ENCODE data around the gene COLEC11.

The COLEC11 gene

DNA sequence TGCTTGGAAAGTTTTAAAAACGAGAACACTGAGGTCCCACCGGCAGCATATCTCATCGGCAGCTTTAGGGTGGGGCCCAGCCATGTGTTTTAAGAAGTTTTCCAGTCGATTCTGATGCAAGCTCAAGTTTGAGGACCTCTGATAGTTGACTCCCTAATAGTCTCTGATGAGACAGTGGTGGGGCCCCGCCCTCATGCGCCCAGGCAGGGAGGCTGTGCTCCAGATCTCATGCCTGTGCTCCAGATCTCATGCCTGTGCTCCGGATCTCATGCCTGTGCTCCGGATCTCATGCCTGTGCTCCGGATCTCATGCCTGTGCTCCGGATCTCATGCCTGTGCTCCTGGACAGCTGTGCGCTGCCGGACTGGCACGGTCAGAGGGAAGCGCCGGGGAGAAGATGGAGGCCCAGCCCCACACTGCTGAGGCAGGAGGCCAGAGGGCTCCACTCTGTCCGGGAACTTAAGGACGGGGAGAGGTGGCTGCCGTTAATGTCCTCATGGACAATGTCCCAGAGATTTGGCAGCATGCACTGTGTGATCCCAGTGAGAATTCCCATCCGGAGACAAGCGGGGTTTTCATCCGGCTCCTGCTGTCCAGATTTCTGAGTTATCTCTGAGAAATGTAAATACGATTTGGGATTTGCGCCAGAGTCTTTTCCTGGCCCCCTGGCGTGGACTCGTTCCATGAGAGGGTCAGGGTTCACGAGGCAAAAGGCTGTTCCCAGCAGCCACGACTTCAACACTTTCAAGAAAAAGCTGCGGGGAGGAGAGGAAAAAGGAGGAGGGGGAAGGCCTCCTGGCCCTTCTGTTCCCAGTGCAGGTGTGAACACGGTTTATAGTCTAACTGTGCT is 9.4 kb upstream of the COLEC11 start:
- DNase-seq (ENCODE audit: low read depth) = no peak

GRCh38 chr2:3586220-3586619 is 8.7 kb upstream of the COLEC11 start:
- DNase-seq (ENCODE audit: low read depth) = no peak

- DNase-seq (ENCODE audit: low read depth) = no peak
Measured at GRCh38 chr2:3587021-3587420, 7.9 kb upstream of the COLEC11 start.

DNA sequence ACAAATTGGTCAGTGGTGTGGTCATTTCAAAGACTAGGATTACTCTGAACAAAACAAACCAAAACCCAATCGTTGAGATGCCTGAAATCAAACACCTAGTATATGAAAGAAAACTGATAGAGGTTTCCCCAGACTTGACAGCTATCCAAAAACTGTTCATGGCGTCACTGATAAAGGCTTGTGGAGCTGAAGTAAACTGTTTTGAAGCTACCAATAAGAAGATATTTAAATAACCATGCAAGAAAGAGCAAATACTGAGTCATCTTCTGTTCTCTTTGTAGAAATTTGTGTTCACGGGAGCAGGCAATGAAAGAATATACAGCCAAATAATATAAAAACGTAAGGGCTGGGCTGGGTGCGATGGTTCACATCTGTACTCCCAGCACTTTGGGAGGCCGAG is 7.5 kb upstream of the COLEC11 start:
- DNase-seq (ENCODE audit: low read depth) = no peak

- no peak for DNase-seq (ENCODE audit: low read depth)
Measured at GRCh38 chr2:3588084-3588483, 6.8 kb upstream of the COLEC11 start.

- DNase-seq (ENCODE audit: low read depth) = no peak
Measured at GRCh38 chr2:3589086-3589485, 5.8 kb upstream of the COLEC11 start.

- DNase-seq (ENCODE audit: low read depth) = no peak
Measured at GRCh38 chr2:3595404-3595803, 492 bp downstream of the COLEC11 start.

GRCh38 chr2:3595985-3596384 is 1.1 kb downstream of the COLEC11 start:
- no peak for DNase-seq (ENCODE audit: low read depth)

DNA sequence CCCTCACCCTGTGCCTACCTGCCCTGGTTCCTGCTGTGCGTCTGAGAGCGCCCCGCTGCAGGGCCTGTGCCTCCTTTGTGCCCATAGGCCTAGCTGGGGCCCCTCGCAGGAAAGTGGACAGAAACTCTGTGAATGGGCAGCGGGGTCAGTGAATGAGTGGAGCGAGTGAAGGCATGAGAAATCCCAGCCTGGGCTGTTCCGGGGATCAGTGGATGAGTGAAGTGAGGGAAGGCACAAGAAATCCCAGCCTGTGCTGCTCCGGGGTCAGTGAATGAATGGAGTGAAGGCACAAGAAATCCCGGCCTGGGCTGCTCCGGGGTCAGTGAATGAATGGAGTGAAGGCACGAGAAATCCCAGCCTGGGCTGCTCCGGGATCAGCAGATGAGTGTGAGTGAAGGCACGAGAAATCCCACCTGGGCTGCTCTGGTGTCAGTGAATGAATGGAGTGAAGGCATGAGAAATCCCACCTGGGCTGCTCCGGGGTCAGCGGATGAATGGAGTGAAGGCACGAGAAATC is 2.0 kb downstream of the COLEC11 start:
- no peak for DNase-seq (ENCODE audit: low read depth)

DNA sequence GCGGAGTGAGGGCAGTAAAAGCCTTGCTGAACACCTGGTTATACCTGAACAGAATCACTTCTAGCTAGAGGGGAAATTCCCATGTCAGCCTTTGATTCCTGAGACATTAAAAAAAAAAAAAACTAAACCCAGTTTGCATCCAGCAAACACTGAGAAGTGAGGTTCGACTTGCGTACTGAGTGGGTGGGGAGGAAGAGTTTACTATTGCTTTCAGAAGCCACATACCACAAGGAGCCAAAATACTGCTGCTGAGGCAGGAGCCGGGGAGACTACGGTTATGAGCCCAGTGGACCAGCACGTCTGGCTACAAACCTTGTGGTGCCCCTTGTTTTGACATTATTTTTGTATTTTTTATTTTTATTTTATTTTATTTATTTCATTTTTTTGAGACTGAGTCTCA is 2.7 kb downstream of the COLEC11 start:
- no peak for DNase-seq (ENCODE audit: low read depth)

DNA sequence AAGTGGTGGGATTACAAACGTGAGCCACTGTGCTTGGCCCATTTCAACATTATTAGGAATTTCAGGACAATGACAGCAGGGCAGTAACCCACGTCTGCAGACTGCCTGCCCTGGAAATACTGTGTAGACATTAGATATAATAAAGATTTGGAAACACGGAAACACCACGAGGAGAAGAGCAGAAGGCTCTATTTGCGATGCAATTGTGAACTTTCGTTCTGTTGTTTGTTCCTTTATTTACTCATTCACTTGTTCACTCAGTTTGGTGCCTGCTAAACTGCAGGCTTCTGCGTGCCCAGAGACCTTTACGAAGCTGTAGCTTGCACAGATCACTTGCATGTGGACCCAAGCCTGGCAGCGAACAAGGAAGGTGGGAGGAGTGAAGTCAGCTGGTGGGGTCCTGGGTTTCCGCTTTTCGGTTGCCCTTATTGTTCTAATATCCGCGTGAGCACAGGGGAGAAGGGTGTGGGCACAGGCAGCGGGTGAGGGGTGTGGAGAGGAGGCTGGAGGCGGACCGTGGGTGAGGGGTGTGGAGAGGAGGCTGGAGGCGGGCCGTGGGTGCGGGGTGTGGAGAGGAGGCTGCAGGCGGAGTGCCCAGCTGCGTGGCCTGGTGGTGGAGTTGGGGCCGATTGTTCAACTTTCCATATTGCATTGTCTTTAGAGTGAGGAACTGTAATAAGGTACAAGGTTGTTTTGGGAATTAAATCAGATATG is 3.4 kb downstream of the COLEC11 start:
- no peak for DNase-seq (ENCODE audit: low read depth)

DNA sequence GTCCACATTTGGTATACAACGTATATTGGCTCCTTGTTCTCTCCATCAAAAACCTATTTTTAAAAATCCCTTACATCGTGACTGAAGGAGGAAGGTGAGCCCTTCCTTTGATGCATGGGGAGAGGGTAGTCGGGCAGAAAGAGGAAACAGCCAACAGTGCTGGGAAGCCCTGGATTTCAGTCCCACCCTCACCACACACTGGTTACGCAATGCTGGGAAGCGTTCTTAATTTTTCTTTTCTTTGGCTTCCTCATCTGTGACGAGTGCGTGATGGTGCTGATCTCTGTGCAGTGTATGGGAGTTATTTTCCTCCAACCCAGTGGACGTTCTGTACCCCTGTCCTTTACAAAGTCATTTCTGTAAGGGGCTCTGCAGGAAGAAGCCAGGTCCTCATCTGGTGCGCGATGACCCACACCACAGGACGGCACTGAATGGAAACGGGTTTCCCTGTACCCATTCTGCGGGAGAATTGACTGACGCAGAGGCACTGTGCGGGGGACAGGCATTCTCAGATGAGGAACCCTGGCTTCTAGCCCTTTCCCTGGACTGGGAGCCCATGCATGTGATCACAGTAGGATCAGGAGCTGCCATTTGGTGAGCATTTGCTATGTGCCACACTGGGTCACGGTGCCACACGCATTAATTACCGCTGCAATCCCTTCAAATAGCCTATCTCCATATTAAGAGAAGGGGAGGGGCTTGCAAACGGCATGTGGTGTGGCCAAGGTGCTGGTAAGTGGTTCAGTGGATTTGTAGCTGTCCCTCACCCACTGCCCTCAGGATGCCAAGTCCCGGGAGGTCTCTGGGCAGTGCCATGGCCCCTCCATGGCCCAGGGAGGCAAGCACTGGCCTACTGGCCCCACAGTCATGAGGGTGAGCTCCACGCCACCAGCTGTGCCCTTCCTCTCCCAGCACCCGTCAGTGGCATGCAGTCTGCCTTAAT is 4.3 kb downstream of the COLEC11 start:
- no peak for DNase-seq (ENCODE audit: low read depth)

DNA sequence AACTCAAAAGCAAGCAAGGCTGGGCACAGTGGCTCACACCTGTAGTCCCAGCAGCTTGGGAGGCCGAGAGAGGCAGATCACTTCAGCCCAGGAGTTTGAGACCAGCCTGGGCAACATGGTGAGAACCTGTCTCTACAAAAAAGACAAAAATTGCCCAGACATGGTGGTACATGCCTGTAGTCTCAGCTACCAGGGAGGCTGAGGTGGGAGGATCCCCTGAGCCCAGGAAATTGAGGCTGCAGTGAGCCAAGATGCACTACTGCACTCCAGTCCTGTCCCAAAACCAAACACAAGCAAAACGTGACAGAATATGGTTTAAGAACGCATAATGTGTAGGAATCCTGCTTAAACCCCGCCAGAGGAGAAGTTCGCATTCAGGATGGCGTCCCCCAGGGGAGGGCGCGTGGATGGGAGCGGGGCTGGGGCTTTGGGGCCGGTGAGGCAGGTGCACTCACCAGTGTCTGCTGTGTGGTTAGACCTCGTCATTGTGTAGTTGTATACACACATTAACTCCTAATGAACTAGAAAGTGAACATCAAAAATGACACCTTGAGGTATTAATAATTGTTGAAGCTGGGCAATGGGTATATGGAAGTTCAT is 5.4 kb downstream of the COLEC11 start:
- no peak for DNase-seq (ENCODE audit: low read depth)

- DNase-seq (ENCODE audit: low read depth) = no peak
Measured at GRCh38 chr2:3601561-3602271, 6.8 kb downstream of the COLEC11 start.

GRCh38 chr2:3602553-3603339 is 7.8 kb downstream of the COLEC11 start:
- no peak for DNase-seq (ENCODE audit: low read depth)

DNA sequence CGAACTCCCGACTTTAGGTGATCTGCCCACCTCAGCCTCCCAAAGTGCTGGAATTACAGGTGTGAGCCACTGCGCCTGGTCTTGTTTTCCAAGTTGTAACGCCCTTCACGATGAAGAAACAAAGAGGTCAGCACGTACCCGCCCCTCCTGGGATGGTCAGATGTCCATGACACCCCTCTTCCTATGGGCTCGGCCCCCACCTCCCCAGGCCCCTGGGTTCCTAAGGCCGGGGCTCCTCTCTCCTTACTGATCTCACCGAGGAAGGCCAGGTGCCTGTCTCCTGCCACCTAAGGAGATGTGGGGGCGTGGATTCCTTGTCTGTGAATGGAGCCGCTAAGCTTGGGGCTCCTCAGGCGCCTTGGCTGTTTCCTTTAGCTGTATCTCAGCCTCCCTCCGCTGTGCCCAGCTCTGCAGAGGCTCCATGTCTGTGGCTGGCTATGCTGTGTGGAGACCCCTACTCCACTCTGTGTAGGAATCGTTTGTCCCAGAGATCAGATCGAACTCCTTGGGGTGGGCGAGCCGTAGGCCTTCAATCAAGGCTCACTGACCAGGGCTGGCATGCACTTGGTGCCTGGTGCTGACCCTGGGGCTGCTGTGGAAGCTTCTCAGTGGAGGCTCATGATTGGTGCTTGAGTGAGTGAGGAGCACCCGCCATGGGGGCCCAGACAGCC is 8.8 kb downstream of the COLEC11 start:
- DNase-seq (ENCODE audit: low read depth) = no peak

DNA sequence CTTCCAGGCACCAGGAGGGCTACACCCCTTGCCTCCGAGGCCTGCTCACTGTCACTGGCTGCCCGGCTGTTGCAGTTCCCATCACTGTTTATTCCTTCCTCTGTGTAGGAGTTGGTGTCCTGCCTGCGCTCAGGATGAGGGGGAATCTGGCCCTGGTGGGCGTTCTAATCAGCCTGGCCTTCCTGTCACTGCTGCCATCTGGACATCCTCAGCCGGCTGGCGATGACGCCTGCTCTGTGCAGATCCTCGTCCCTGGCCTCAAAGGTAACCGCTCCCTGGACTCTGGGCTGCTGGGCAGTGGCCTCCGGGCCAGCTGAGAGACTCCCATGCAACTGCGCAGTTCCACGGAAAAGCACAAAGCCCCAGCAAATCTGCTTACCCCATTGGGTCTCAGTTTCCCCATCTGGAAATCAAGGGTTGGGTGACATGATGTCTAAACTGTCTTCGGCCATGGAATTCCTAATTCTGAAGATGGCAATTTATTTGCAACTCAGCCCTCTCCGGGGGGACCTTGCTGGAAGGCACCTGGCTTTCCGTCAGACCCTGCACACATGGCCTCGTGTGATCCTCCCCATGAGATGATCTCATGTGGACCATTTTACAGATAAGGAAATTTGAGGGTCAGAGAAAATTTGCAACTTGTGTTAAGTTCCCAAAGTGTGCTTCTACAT is 9.4 kb downstream of the COLEC11 start:
- no peak for DNase-seq (ENCODE audit: low read depth)

DNA sequence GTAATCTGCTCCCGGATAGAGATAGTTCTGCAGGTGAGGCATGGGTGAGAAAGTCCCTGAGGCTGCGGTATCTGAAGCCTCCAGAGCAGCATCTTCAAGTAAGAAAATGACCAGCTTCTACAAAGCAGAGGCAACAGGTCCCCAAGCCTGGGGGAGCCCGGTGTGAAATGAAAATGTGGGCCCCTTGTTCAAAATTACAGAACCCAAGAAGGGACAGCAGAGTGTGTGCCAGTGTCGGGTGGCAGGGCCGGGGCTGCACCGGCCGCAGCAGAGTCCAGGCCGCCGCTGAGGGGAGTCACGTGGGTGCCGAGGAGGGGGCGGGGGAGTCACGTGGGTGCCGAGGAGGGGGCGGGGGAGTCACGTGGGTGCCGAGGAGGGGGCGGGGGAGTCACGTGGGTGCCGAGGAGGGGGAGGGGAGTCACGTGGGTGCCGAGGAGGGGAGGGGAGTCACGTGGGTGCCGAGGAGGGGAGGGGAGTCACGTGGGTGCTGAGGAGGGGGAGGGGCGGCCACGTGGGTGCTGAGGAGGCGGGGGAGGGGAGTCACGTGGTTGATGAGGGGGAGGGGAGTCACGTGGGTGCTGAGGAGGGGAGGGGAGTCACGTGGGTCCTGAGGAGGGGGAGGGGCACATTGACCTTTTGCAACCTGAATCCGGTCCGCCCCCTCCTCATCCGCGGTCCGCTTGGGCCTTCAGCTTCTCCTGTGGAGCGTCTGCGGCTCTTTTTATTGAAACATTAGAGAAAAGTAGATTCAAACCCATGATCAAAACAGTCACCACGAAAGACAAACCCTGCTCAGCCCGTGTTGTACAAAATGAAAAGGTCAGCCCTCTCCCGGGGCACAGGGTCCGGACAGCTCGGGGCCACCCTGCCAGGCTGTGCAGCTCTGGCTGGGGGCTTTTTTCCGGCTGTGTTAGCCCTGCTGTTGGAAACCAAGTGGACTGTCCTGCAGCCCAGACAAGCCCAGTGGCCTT is 10.4 kb downstream of the COLEC11 start:
- DNase-seq (ENCODE audit: low read depth) = no peak

All from stimulated activated CD8-positive, alpha-beta memory T cell treated with anti-CD3 and anti-CD28 coated beads, Interleukin-12 subunit alpha, Interleukin-12 subunit beta, amount 100 ng/mL, for 4 hours (primary cell).